Smooth muscle cell of the brain vasculature (primary cell): ENCODE measurements around the gene YPEL5.
"Not testable (repeated sequence)": the region's sequence is repeated elsewhere in the genome, so short reads cannot be mapped to it uniquely, and the experiment has no call there.

ENCODE experiments used
- DNase-seq: peaks from one replicate; pipeline ENCODE4 v3.0.0-alpha.2; 2012; ENCODE audit warnings: low read depth, low spot score

YPEL5 gene

GRCh38 chr2:30136764-30137444 lies 9.9 kb upstream of the YPEL5 start:
- no peak for DNase-seq

- DNase-seq, result no peak
Observed at GRCh38 chr2:30139131-30139870, 7.5 kb upstream of the YPEL5 start.

- DNase-seq, result no peak
Observed at GRCh38 chr2:30141136-30141535, 5.7 kb upstream of the YPEL5 start.

GRCh38 chr2:30144260-30144659 lies 2.5 kb upstream of the YPEL5 start:
- no peak for DNase-seq

- not testable (repeated sequence) for DNase-seq
Observed at GRCh38 chr2:30144951-30145350, 1.9 kb upstream of the YPEL5 start.

GRCh38 chr2:30145826-30146336 lies 926 bp upstream of the YPEL5 start:
- DNase-seq, result no peak

GRCh38 chr2:30147196-30147714 lies 448 bp downstream of the YPEL5 start:
- DNase-seq, result no peak

GRCh38 chr2:30147715-30148610 lies 1.2 kb downstream of the YPEL5 start:
- DNase-seq, result no peak

GRCh38 chr2:30148850-30149249 lies 2.0 kb downstream of the YPEL5 start:
- DNase-seq, result no peak

GRCh38 chr2:30149513-30149912 lies 2.7 kb downstream of the YPEL5 start:
- no peak for DNase-seq

GRCh38 chr2:30149976-30150375 lies 3.2 kb downstream of the YPEL5 start:
- DNase-seq, result no peak

GRCh38 chr2:30150786-30151185 lies 4.0 kb downstream of the YPEL5 start:
- DNase-seq, result no peak

GRCh38 chr2:30152385-30152784 lies 5.6 kb downstream of the YPEL5 start:
- no peak for DNase-seq

- no peak for DNase-seq
Observed at GRCh38 chr2:30155202-30155601, 8.4 kb downstream of the YPEL5 start.

- no peak for DNase-seq
Observed at GRCh38 chr2:30155889-30156658, 9.3 kb downstream of the YPEL5 start.

GRCh38 chr2:30157616-30158015 lies 10.8 kb downstream of the YPEL5 start:
- DNase-seq, result no peak

GRCh38 chr2:30159766-30160165 lies 13.0 kb downstream of the YPEL5 start:
- DNase-seq, result no peak

- no peak for DNase-seq
Observed at GRCh38 chr2:30161929-30162706, 15.3 kb downstream of the YPEL5 start.

GRCh38 chr2:30162806-30163205 lies 16.0 kb downstream of the YPEL5 start:
- DNase-seq, result no peak
